ENCODE data around the gene TRIM33.

DNA sequence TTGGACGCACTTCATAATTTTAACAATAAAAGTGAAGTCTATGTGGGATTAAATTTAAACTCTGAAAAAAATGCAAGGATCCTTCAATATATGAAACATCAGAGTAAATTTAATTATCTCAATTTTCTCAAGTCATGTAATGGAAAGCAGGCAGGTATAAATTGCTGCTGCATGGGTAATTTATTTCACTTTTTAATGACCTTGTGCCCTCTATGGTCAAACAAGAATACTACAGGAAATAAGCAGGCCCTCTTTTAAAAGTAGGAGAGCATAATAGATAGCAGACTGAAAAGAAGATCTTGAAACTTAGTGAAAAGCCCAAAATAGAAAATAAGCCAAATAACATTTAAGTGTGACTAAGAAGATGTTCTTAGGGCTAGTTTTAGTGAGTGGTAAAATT lies 47.5 kb upstream of the TRIM33 start:
- TF ChIP-seq, protein P1, sequence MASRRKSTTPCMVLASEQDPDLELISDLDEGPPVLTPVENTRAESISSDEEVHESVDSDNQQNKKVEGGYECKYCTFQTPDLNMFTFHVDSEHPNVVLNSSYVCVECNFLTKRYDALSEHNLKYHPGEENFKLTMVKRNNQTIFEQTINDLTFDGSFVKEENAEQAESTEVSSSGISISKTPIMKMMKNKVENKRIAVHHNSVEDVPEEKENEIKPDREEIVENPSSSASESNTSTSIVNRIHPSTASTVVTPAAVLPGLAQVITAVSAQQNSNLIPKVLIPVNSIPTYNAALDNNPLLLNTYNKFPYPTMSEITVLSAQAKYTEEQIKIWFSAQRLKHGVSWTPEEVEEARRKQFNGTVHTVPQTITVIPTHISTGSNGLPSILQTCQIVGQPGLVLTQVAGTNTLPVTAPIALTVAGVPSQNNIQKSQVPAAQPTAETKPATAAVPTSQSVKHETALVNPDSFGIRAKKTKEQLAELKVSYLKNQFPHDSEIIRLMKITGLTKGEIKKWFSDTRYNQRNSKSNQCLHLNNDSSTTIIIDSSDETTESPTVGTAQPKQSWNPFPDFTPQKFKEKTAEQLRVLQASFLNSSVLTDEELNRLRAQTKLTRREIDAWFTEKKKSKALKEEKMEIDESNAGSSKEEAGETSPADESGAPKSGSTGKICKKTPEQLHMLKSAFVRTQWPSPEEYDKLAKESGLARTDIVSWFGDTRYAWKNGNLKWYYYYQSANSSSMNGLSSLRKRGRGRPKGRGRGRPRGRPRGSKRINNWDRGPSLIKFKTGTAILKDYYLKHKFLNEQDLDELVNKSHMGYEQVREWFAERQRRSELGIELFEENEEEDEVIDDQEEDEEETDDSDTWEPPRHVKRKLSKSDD (CRISPR knock-in tag; IDR thresholded peaks at IDR 0.05; ENCODE audit: low read depth) = no peak
- TF ChIP-seq, protein P2, sequence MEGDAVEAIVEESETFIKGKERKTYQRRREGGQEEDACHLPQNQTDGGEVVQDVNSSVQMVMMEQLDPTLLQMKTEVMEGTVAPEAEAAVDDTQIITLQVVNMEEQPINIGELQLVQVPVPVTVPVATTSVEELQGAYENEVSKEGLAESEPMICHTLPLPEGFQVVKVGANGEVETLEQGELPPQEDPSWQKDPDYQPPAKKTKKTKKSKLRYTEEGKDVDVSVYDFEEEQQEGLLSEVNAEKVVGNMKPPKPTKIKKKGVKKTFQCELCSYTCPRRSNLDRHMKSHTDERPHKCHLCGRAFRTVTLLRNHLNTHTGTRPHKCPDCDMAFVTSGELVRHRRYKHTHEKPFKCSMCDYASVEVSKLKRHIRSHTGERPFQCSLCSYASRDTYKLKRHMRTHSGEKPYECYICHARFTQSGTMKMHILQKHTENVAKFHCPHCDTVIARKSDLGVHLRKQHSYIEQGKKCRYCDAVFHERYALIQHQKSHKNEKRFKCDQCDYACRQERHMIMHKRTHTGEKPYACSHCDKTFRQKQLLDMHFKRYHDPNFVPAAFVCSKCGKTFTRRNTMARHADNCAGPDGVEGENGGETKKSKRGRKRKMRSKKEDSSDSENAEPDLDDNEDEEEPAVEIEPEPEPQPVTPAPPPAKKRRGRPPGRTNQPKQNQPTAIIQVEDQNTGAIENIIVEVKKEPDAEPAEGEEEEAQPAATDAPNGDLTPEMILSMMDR (CRISPR knock-in tag; IDR thresholded peaks at IDR 0.05) = peak; percentile 48; the same call in 1 of the 2 replicates
- TF ChIP-seq ZNF570 (CRISPR knock-in tag; IDR thresholded peaks at IDR 0.05; ENCODE audit: borderline replicate concordance) (no peak), RELA (CRISPR knock-in tag; IDR thresholded peaks at IDR 0.05) (no peak), EED (CRISPR knock-in tag; IDR thresholded peaks at IDR 0.05) (no peak), FLYWCH1 (CRISPR knock-in tag; IDR thresholded peaks at IDR 0.05) (no peak), HOXA7 (CRISPR knock-in tag; IDR thresholded peaks at IDR 0.05) (no peak), IRX3 (CRISPR knock-in tag; IDR thresholded peaks at IDR 0.05; ENCODE audit: borderline replicate concordance, low read depth) (no peak), POLR2A (IDR thresholded peaks at IDR 0.05; ENCODE audit: insufficient read depth in 1 of 2, low read depth in 2 of 2, low read length in 2 of 2) (no peak), ZNF672 (CRISPR knock-in tag; IDR thresholded peaks at IDR 0.05) (no peak)
- TF ChIP-seq, protein P3, sequence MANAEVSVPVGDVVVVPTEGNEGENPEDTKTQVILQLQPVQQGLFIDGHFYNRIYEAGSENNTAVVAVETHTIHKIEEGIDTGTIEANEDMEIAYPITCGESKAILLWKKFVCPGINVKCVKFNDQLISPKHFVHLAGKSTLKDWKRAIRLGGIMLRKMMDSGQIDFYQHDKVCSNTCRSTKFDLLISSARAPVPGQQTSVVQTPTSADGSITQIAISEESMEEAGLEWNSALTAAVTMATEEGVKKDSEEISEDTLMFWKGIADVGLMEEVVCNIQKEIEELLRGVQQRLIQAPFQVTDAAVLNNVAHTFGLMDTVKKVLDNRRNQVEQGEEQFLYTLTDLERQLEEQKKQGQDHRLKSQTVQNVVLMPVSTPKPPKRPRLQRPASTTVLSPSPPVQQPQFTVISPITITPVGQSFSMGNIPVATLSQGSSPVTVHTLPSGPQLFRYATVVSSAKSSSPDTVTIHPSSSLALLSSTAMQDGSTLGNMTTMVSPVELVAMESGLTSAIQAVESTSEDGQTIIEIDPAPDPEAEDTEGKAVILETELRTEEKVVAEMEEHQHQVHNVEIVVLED (CRISPR knock-in tag; IDR thresholded peaks at IDR 0.05; ENCODE audit: borderline replicate concordance) = no peak
- TF ChIP-seq, protein P4, sequence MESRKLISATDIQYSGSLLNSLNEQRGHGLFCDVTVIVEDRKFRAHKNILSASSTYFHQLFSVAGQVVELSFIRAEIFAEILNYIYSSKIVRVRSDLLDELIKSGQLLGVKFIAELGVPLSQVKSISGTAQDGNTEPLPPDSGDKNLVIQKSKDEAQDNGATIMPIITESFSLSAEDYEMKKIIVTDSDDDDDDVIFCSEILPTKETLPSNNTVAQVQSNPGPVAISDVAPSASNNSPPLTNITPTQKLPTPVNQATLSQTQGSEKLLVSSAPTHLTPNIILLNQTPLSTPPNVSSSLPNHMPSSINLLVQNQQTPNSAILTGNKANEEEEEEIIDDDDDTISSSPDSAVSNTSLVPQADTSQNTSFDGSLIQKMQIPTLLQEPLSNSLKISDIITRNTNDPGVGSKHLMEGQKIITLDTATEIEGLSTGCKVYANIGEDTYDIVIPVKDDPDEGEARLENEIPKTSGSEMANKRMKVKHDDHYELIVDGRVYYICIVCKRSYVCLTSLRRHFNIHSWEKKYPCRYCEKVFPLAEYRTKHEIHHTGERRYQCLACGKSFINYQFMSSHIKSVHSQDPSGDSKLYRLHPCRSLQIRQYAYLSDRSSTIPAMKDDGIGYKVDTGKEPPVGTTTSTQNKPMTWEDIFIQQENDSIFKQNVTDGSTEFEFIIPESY (CRISPR knock-in tag; IDR thresholded peaks at IDR 0.05) = no peak
- TF ChIP-seq, protein P5, sequence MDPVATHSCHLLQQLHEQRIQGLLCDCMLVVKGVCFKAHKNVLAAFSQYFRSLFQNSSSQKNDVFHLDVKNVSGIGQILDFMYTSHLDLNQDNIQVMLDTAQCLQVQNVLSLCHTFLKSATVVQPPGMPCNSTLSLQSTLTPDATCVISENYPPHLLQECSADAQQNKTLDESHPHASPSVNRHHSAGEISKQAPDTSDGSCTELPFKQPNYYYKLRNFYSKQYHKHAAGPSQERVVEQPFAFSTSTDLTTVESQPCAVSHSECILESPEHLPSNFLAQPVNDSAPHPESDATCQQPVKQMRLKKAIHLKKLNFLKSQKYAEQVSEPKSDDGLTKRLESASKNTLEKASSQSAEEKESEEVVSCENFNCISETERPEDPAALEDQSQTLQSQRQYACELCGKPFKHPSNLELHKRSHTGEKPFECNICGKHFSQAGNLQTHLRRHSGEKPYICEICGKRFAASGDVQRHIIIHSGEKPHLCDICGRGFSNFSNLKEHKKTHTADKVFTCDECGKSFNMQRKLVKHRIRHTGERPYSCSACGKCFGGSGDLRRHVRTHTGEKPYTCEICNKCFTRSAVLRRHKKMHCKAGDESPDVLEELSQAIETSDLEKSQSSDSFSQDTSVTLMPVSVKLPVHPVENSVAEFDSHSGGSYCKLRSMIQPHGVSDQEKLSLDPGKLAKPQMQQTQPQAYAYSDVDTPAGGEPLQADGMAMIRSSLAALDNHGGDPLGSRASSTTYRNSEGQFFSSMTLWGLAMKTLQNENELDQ (CRISPR knock-in tag; IDR thresholded peaks at IDR 0.05; ENCODE audit: borderline replicate concordance) = no peak
- TF ChIP-seq, protein P6, sequence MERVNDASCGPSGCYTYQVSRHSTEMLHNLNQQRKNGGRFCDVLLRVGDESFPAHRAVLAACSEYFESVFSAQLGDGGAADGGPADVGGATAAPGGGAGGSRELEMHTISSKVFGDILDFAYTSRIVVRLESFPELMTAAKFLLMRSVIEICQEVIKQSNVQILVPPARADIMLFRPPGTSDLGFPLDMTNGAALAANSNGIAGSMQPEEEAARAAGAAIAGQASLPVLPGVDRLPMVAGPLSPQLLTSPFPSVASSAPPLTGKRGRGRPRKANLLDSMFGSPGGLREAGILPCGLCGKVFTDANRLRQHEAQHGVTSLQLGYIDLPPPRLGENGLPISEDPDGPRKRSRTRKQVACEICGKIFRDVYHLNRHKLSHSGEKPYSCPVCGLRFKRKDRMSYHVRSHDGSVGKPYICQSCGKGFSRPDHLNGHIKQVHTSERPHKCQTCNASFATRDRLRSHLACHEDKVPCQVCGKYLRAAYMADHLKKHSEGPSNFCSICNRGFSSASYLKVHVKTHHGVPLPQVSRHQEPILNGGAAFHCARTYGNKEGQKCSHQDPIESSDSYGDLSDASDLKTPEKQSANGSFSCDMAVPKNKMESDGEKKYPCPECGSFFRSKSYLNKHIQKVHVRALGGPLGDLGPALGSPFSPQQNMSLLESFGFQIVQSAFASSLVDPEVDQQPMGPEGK (CRISPR knock-in tag; IDR thresholded peaks at IDR 0.05) = no peak
